ENCODE data around the gene HDAC1. TPM values are rescaled to one million over a fixed set of nuclear protein-coding genes. Genes with fewer than 3 reads are reported as not detected.

HDAC1 gene
- total and polyA plus RNA-seq, 2 of the 13 experiments (the other 11 are each of a cell fraction or from before 2014, with no cell fraction given): 93.5 to 189 TPM

- peak; percentile 18; the same call in 1 of the 2 replicates for TF ChIP-seq ZNF629 (CRISPR knock-in tag; conservative IDR thresholded peaks at IDR 0.05)
- TF ChIP-seq ATF7 (IDR thresholded peaks at IDR 0.05): no peak
- TF ChIP-seq ATF7 (CRISPR knock-in tag; IDR thresholded peaks at IDR 0.05): no peak
- TF ChIP-seq PHF20 (CRISPR knock-in tag; IDR thresholded peaks at IDR 0.05): no peak
- no peak for TF ChIP-seq ZSCAN20 (CRISPR knock-in tag; IDR thresholded peaks at IDR 0.05; ENCODE audit: borderline replicate concordance)
- TF ChIP-seq ZBTB7A (CRISPR knock-in tag; IDR thresholded peaks at IDR 0.05): peak; percentile 57; the same call in 1 of the 2 replicates
- no peak for TF ChIP-seq CCDC6 (CRISPR knock-in tag; IDR thresholded peaks at IDR 0.05)
- no peak for TF ChIP-seq ZNF17 (CRISPR knock-in tag; IDR thresholded peaks at IDR 0.05)
- no peak for TF ChIP-seq NAIF1 (CRISPR knock-in tag; IDR thresholded peaks at IDR 0.05; ENCODE audit: borderline replicate concordance)
- no peak for TF ChIP-seq ZNF547 (CRISPR knock-in tag; IDR thresholded peaks at IDR 0.05)
- no peak; the same call in 1 of the 2 replicates for TF ChIP-seq ZNF234 (CRISPR knock-in tag; conservative IDR thresholded peaks at IDR 0.05)
- TF ChIP-seq ZNF563 (CRISPR knock-in tag; IDR thresholded peaks at IDR 0.05): peak; percentile 94
- TF ChIP-seq NBN (conservative IDR thresholded peaks at IDR 0.05): no peak
- TF ChIP-seq ZNF790 (CRISPR knock-in tag; IDR thresholded peaks at IDR 0.05; ENCODE audit: borderline replicate concordance): no peak
- TF ChIP-seq ZNF556 (CRISPR knock-in tag; IDR thresholded peaks at IDR 0.05; ENCODE audit: borderline replicate concordance): no peak
- peak; percentile 43; the same call in 1 of the 2 replicates for TF ChIP-seq MXD4 (CRISPR knock-in tag; IDR thresholded peaks at IDR 0.05)
- no peak for TF ChIP-seq STAT6 (CRISPR knock-in tag; IDR thresholded peaks at IDR 0.05; ENCODE audit: borderline replicate concordance)
- no peak; the same call in 1 of the 2 replicates for TF ChIP-seq HMGXB3 (CRISPR knock-in tag; IDR thresholded peaks at IDR 0.05; ENCODE audit: borderline replicate concordance)
- TF ChIP-seq ZNF512B (CRISPR knock-in tag; IDR thresholded peaks at IDR 0.05; ENCODE audit: borderline replicate concordance): 0 out of 2 replicates have a peak, but pooled peaks have one; percentile 33
Measured at GRCh38 chr1:32247983-32248889, 43.6 kb upstream of the HDAC1 start (continued).

All from HepG2 (cell line).